Endodermal cell (in vitro differentiated cells): ENCODE data around the gene MMEL1. TPM values are rescaled to one million over a fixed set of nuclear protein-coding genes. Genes with fewer than 3 reads are reported as not detected.

Source experiments
- DNase-seq: peaks from one replicate; pipeline ENCODE4 v3.0.0-alpha.2; 2017
- H3K27ac ChIP-seq: 2 replicates; pipeline ENCODE4 v1.5.1; 2013; ENCODE audit warnings: mild to moderate bottlenecking, low read depth, low read length, moderate library complexity
- H3K27me3 ChIP-seq: 2 replicates; pipeline ENCODE4 v1.6.1; 2013; ENCODE audit warnings: mild to moderate bottlenecking, low read length, moderate library complexity; ENCODE audit not compliant: insufficient read depth, control insufficient read depth, poor library complexity, severe bottlenecking
- H3K36me3 ChIP-seq: 2 replicates; pipeline ENCODE4 v1.7.0; 2013; ENCODE audit warnings: mild to moderate bottlenecking, low read length, moderate library complexity; ENCODE audit not compliant: control insufficient read depth, insufficient read depth
- H3K4me1 ChIP-seq: one replicate; pipeline ENCODE4 v1.7.0; 2013; ENCODE audit warnings: low read length; ENCODE audit not compliant: control insufficient read depth, insufficient read depth
- H3K4me3 ChIP-seq: 2 replicates; pipeline ENCODE4 v1.5.1; 2013; ENCODE audit warnings: mild to moderate bottlenecking, low read length, moderate library complexity
- H3K9ac ChIP-seq: 2 replicates; pipeline ENCODE4 v1.6.1; 2013; ENCODE audit warnings: mild to moderate bottlenecking, low read length, moderate library complexity; ENCODE audit not compliant: poor library complexity, severe bottlenecking; ENCODE audit errors: extremely low read depth
- H3K9me3 ChIP-seq: 2 replicates; pipeline ENCODE4 v1.6.1; 2013; ENCODE audit warnings: mild to moderate bottlenecking, low read length, moderate library complexity; ENCODE audit not compliant: control insufficient read depth
- H3K27ac Mint-ChIP-seq: 2 replicates; pipeline ENCODE4 v1.8.0; 2020; ENCODE audit warnings: mixed read lengths
- H3K27me3 Mint-ChIP-seq: 2 replicates; pipeline ENCODE4 v1.8.0; 2021; ENCODE audit warnings: mild to moderate bottlenecking, mixed read lengths; ENCODE audit not compliant: insufficient read depth
- H3K36me3 Mint-ChIP-seq: 2 replicates; pipeline ENCODE4 v1.8.0; 2020; ENCODE audit warnings: low read depth, mixed read lengths
- H3K4me1 Mint-ChIP-seq: 2 replicates; pipeline ENCODE4 v1.8.0; 2020; ENCODE audit warnings: mixed read lengths
- H3K4me3 Mint-ChIP-seq: 2 replicates; pipeline ENCODE4 v1.8.0; 2020; ENCODE audit warnings: mild to moderate bottlenecking, moderate library complexity, mixed read lengths
- H3K9me3 Mint-ChIP-seq: 2 replicates; pipeline ENCODE4 v1.8.0; 2020; ENCODE audit warnings: mild to moderate bottlenecking, mixed read lengths
- WGBS, 2 experiments: methylation state at CpG; one replicate each; pipeline versions ENCODE4 v1.1.5 to v1.1.7; 2013; ENCODE audit warnings: missing lambda C conversion rate in 2 of 2, mixed read lengths in 1 of 2; ENCODE audit not compliant: insufficient coverage in 1 of 2, insufficient read length in 1 of 2; 5-methylcytosine and 5-hydroxymethylcytosine counted together
- total RNA-seq, 2 donors: library from RNA; stranded (reverse); fragmentation: NEBNext Ultra II Directional in 1 of 2; extraction: Animal tissue kit (Norgen Biotek cat#: 25700) in 1 of 2; gene quantifications; 2 replicates in 1 of 2; 3 replicates in 1 of 2; pipeline ENCODE4 v1.2.1, GENCODE V29; 2021
- TF ChIP-seq, protein P1 (sequence below): fragments of 200-600 bp; sonication (generic); conservative IDR thresholded peaks from 2 replicates; pipeline ENCODE4 v1.5.0; 2021; ENCODE audit warnings: antibody characterized with exemption, mild to moderate bottlenecking

MMEL1 gene
- total RNA-seq, 2 donors from 2014 or later = 0.42 TPM; not detected in 1

DNA sequence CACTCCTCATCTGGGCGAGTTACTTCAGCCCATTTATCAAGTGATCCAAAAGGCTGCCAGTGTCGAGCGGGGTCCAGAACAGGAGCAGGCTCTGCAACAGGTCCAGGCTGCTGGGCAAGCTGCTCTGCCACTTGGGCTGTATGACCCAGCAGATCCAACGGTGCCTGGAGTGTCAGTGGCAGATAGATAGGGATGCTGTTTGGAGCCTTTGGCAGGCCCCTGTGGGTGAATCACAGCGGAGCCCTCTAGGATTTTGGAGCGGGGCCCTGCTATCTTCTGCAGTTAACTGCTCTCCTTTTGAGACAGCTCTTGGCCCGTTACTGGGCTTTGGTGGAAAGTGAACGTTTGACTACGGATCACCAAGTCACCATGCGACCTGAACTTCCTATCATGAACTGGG, 7.5 kb downstream of the MMEL1 start:
- Histone ChIP-seq H3K9me3 (peaks cover 19% of the 10 kb centered on the region), H3K27me3 (peaks cover 44% of the 10 kb centered on the region), H3K36me3 (no peaks in the 10 kb centered on the region), H3K4me1 (no peaks in the 10 kb centered on the region), H3K9ac (no peak overlapping the region), H3K27ac (no peak overlapping the region), H3K4me3 (no peak overlapping the region)
- Mint-ChIP-seq H3K4me1 (no peaks in the 10 kb centered on the region), H3K9me3 (peaks cover 20% of the 10 kb centered on the region), H3K27ac (no peak overlapping the region), H3K27me3 (peaks cover 64% of the 10 kb centered on the region), H3K4me3 (no peak overlapping the region), H3K36me3 (no peaks in the 10 kb centered on the region)
- WGBS, 2 experiments = 78 to 84% methylated on average over 10 of the region's 10 CpGs
- TF ChIP-seq, protein P1, sequence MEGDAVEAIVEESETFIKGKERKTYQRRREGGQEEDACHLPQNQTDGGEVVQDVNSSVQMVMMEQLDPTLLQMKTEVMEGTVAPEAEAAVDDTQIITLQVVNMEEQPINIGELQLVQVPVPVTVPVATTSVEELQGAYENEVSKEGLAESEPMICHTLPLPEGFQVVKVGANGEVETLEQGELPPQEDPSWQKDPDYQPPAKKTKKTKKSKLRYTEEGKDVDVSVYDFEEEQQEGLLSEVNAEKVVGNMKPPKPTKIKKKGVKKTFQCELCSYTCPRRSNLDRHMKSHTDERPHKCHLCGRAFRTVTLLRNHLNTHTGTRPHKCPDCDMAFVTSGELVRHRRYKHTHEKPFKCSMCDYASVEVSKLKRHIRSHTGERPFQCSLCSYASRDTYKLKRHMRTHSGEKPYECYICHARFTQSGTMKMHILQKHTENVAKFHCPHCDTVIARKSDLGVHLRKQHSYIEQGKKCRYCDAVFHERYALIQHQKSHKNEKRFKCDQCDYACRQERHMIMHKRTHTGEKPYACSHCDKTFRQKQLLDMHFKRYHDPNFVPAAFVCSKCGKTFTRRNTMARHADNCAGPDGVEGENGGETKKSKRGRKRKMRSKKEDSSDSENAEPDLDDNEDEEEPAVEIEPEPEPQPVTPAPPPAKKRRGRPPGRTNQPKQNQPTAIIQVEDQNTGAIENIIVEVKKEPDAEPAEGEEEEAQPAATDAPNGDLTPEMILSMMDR = no peak
- DNase-seq = no peak

GRCh38 chr1:2624735-2625300, 8.0 kb downstream of the MMEL1 start:
- H3K4me1 Mint-ChIP-seq = no peaks in the 10 kb centered on the region
- Histone ChIP-seq H3K27ac (no peak overlapping the region), H3K36me3 (no peaks in the 10 kb centered on the region), H3K9ac (no peak overlapping the region), H3K4me1 (no peaks in the 10 kb centered on the region), H3K9me3 (peaks cover 21% of the 10 kb centered on the region), H3K27me3 (peaks cover 39% of the 10 kb centered on the region), H3K4me3 (no peak overlapping the region)
- H3K4me3 Mint-ChIP-seq = no peak overlapping the region
- 73 to 83% methylated on average over 8 to 13 of the region's 13 CpGs for WGBS, 2 experiments
- no peak for DNase-seq
- no peak overlapping the region for H3K27ac Mint-ChIP-seq
- no peaks in the 10 kb centered on the region for H3K36me3 Mint-ChIP-seq
- TF ChIP-seq, protein P1 = no peak
- H3K9me3 Mint-ChIP-seq = peaks cover 25% of the 10 kb centered on the region
- peaks cover 62% of the 10 kb centered on the region for H3K27me3 Mint-ChIP-seq

GRCh38 chr1:2623571-2624337, 9.1 kb downstream of the MMEL1 start:
- H3K36me3 ChIP-seq = no peaks in the 10 kb centered on the region
- Mint-ChIP-seq H3K27me3 (peaks cover 58% of the 10 kb centered on the region), H3K36me3 (no peaks in the 10 kb centered on the region), H3K4me1 (no peaks in the 10 kb centered on the region), H3K27ac (no peak overlapping the region), H3K4me3 (no peak overlapping the region), H3K9me3 (peaks cover 36% of the 10 kb centered on the region)
- no peak overlapping the region for H3K27ac ChIP-seq
- peaks cover 29% of the 10 kb centered on the region for H3K27me3 ChIP-seq
- no peaks in the 10 kb centered on the region for H3K4me1 ChIP-seq
- no peak overlapping the region for H3K4me3 ChIP-seq
- WGBS, 2 experiments = 84 to 86% methylated on average over 8 to 12 of the region's 12 CpGs
- no peak overlapping the region for H3K9ac ChIP-seq
- DNase-seq = peak; percentile 14
- TF ChIP-seq, protein P1 = no peak
- peaks cover 21% of the 10 kb centered on the region for H3K9me3 ChIP-seq
